ENCODE data around the gene SUPT20HL2. TPM values are rescaled to one million over a fixed set of nuclear protein-coding genes. Genes with fewer than 3 reads are reported as not detected.
"Not testable (repeated sequence)": the region's sequence is repeated elsewhere in the genome, so short reads cannot be mapped to it uniquely, and the experiment has no call there.

The SUPT20HL2 gene
- not detected in 2 replicates for total RNA-seq (2014; rRNA removed; shearing (Covaris generic))

DNA sequence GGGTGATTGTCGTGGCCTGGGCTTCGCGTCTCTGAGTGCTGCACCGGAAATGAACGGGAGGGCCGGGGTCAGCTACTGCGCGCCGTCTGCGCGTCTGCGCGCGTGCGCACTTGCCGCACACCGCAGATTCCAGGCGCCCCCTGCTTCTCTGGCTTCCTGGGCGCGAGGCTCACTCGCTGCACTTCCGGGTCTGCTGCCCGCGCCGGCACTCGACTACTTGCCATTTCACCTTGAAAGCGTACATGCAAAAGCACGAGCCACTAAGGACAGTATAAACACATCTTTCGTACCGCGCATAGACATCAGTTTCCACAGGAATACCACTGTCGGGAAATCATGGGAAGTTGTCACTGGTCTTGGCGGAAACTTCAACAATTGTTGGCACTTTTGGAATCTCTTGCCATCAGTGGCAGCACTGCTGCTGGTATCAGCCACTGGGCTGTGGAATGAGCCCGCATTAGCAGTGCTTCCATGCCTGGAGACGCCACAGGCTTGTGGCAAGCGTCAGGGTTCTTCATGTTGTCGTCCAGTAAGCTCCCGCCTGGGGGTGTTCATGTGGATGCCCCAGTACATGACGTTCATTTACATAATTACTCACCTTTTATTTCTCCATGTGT lies at the start of gene SUPT20HL2:
SUPT20HL2 (minus strand) TSS at position 51 of the 617 bp plus-strand sequence. CDS start 754 bp downstream, outside the sequence.
- no peak for DNase-seq (ENCODE audit: low spot score)

DNA sequence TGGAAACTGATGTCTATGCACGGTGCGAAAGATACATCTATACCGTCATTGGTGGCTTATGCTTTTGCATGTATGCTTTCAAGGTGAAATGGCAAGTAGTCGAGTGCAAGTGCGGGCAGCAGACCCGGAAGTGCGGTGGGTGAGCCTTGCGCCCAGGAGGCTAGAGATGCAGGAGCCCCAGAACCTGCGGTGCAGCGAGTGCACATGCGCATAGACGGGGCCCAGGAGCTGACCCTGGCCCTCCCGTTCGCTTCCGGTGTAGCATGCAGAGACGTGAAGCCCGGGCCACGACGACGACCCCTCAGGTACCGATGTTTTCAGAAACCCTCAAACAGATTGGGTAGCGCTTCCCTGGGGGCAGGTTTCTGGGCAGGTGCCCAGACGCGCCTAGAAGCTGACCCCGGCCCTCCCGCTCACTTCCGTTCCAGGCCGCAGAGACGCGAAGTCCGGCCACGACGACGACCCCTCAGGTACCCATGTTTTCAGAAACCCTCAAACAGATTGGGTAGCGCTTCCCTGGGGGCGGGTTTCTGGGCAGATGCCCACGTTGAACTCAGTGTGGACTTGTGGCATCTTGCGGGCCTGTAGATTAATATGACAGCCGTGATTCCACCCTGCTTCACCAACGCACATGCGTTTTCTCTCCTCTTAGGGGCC lies 48.3 kb upstream of the SUPT20HL2 start:
- DNase-seq (ENCODE audit: low spot score): not testable (repeated sequence)

DNA sequence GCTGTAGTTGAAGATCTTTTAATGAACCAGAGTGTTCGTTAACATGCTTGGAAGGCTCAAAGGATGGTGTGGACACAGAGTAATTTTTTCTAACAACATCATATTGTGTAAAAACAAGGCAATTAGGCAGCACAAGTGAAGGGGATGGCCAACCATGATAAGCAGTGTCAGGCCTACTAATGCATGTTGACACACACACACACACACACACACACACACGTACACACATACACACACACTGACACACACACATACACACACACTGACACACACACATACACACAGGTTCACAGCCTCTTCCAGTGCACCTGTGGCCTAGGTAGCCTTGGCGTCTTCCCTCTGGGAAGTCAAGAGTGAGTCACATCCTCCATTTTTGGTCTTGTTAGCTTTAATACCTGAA lies 46.4 kb upstream of the SUPT20HL2 start, which contains the start of gene SUPT20HL1:
SUPT20HL1 (plus strand) TSS at position 368 of the 400 bp plus-strand sequence. CDS start 2,122 bp downstream, outside the sequence.
- DNase-seq (ENCODE audit: low spot score): no peak

DNA sequence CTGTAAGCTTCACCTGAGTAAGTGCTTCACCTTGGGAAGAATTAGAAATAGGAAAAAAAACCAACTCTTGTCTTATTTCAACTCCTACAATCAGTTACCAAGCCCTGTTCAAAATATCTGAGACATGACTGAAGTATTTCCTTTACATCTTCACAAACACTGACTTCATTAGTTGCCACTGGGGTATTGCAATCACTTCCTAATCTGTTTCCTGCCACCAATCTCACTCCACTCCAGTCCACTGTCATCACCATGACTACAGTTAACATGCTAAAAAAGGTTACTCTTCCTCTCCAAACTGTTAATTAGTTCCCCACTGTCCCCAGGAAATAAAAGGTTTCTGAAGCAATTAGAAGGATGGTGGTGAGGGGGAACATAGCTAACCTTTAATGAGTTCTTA lies 43.2 kb upstream of the SUPT20HL2 start:
- no peak for DNase-seq (ENCODE audit: low spot score)

DNA sequence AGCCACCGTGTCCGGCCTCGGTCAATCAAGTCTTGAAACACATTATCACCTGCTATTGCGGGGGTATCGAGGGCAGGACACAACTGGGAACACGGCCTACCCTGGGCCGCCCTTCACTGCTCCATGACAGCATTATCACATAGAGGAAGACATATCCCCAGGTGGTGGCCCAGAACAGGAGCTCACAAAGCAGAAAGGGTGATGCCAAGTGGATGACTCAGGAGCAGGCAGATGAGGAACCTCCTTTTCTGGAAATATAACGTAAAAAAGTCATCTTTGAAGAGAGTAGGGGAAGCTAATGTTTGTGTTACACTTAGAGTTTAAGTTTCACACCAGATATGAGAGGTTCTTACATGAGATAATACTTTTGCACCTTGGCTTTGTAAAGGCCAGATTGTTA lies 41.2 kb upstream of the SUPT20HL2 start:
- no peak for DNase-seq (ENCODE audit: low spot score)

DNA sequence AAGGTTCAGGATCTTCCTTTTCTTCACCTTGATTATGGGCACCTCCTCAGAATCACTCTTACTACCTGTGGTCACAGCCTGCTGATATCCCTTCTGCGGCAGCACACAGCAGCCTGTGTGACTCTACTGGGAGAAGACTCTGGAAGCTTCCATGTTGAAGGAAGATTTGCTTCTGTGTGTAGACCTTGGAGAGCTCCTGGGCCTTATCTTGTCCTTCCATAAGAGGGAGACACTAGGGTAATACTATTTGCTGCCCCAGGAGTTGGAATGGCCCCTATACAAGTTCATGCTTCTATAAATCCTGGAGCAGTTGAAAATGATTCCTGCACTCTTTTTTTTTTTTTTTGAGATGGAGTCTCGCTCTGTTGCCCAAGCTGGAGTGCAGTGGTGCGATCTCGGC lies 36.3 kb upstream of the SUPT20HL2 start:
- no peak for DNase-seq (ENCODE audit: low spot score)

DNA sequence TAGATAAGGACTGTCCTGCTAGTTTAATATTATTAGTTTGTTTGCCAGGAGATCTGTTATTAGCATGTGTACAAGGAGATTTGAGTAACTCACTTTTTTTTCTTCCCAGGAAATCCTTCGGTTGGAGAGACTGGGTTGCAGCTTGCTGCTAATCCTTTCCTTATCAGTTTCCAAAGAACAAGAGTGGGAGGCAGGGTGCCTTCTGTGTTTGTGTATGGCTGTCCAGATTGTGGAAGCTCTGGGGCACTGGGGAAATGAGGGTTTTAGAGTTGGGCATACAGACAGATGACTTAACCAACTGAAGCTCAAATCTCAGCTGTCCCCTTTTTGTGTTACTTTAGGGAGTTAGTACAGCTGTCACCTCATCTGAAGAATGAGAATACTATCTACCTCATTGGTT lies 34.0 kb upstream of the SUPT20HL2 start:
- no peak for DNase-seq (ENCODE audit: low spot score)

DNA sequence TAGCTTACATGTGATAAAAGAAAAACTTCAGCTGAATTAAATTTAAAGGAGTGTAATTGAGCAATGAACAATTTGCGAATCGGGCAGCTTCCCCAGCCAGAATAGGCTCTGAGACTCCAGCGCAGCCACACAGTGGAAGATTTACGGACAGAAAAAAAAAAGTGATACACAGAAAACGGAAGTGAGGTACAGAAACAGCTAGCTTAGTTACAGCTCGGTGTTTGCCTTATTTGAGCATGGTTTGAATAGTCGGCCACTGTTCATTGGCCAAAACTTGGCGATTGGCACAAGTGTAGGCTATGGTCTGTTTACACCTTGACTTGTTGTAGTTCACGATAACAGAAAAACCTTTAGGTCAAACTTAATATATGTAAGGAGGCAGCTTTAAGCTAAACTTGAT lies 29.9 kb upstream of the SUPT20HL2 start:
- DNase-seq (ENCODE audit: low spot score): no peak

DNA sequence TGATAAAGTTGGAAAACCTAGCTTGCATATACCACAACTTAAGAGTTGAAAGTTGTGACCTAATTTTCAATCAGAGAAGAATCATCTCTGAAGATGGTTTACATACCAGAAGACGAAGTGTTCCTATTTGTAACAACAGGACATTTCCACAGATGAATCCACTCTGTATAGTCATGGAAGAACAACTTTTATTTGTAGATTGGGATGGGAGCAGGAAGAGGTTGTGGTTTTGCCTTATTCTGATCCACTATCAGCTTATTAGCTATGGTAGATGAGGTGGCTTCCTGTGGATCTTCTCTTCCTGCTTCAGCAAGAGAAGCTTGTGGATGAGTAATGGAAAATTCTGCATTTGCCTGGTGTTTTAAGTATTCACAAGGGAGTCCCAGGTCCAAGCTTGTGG lies 27.9 kb upstream of the SUPT20HL2 start:
- DNase-seq (ENCODE audit: low spot score): peak; percentile 13

DNA sequence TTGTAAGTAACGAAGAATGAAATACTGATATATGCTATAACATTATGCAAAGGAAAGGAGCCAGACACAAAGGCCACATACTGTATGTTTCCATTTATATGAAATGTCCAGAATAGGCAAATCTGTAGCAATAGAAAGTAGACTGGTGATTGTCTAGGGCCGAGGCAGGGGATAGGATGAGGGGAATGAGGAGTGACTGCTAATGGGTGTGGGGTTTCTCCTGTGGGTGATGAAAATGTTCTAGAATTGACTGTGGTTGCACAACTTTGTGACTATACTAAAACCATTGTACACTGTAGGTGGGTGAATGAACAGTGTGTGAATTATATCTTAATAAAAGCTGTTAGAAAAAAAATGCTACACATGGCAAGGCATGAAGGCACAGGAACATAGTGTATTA lies 26.6 kb upstream of the SUPT20HL2 start:
- no peak for DNase-seq (ENCODE audit: low spot score)

DNA sequence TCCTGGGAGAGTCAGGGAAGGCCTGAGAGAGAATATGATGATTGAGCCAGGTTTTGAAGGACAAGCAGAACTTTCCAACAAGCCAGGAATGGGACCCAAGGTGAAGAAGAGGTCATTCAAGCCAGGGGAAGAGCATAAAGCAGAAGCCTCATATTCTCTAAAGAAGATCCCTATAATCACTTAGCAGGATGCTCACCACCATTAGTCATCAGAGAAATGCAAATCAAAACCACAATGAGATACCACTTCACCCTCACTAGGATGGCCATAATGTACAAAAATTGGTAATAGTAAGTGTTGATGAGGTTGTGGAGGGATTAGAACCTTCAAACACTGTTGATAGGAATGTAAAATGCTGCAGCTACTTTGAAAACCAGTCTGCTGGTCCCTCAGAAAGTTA lies 26.0 kb upstream of the SUPT20HL2 start:
- no peak for DNase-seq (ENCODE audit: low spot score)

DNA sequence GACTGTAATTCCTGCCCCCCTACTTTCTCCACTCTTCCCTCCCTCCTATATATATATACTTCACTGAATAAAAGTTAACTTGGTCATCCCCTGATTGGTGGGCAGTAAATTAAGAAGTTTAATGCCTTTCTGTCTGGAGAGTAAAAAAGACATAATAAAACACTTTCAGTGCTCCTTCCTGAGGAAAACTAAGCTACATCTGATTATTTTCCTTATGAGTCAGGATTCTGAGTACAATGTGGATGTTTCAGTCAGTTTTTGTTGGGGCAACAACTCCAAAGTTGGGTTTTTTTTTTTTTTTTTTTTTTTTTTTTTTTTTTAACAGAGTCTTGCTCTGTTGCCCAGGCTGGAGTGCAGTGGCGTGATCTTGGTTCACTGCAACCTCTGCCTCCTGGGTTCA lies 22.0 kb upstream of the SUPT20HL2 start:
- DNase-seq (ENCODE audit: low spot score): no peak

DNA sequence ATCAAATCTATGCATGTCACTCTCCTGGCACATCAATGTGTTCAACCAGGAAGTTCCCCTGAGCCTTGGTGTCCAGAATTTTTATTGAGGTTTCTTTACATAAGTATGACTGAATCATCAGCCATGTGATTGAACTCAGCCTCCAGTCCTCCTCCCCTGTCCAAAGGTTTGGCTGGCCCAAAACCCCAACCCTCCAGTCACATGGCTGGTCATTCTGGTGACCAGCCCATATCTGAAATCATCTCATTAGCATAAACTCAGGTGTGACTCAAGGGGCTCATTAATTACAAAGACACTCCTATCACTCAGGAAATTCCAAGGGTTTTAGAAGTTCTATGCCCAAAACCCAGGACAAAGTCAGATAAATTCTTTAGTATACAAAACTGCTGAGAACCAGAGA lies 20.6 kb upstream of the SUPT20HL2 start:
- DNase-seq (ENCODE audit: low spot score): no peak

DNA sequence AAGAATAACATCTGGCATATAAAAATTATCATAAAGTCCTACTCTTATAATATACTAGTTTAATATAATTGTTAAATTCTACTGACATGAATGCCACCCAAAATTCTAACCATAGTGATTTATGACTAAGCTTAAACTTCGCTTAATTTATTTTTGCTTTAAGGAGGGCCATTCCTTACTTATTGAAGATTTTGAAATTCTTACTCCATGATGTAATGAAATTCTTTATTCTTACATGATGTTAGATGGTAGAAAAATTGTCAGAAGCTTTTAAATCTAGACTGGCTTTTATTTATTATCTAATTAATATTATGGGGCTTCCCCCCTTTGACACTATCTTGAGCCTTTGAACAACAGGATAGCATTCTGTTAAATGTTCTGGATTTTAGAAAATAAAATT lies 19.5 kb upstream of the SUPT20HL2 start:
- no peak for DNase-seq (ENCODE audit: low spot score)

DNA sequence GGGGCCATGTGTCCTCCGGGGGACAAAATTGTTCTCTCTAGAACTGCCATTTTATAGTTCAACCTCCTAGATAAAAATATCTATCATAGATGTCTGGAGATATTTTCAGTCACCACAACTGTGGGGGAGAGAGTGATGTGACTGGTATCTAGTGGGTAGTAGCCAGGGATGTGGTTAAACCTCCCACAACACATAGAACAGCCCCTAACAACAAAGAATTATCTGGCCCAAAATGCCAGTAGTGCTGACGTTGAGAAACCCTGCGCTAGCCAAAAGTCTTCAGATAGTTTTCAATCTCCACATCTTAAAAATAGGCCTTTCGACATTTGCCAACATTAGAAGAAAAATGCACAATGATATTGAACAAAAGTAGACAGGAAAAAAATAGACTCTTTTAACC lies 19.0 kb upstream of the SUPT20HL2 start:
- no peak for DNase-seq (ENCODE audit: low spot score)

DNA sequence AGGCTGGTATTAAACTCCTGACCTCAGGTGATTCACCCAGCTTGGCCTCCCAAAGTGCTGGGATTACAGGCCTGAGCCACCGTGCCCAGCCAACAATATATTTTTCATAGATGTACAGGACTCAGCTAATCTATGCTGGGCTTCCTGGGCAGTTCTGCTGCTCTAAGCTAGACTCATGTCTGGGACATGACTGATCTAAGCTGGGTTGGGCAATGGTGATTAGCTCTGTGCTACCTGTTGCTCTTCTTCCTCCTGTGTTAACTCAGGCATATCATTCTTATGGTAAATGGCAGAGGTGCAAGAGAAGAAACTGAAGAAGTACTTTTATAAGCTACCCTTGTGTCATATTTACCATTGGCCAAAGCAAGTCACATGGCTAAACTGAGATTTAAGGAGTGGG lies 11.4 kb upstream of the SUPT20HL2 start:
- DNase-seq (ENCODE audit: low spot score): no peak

DNA sequence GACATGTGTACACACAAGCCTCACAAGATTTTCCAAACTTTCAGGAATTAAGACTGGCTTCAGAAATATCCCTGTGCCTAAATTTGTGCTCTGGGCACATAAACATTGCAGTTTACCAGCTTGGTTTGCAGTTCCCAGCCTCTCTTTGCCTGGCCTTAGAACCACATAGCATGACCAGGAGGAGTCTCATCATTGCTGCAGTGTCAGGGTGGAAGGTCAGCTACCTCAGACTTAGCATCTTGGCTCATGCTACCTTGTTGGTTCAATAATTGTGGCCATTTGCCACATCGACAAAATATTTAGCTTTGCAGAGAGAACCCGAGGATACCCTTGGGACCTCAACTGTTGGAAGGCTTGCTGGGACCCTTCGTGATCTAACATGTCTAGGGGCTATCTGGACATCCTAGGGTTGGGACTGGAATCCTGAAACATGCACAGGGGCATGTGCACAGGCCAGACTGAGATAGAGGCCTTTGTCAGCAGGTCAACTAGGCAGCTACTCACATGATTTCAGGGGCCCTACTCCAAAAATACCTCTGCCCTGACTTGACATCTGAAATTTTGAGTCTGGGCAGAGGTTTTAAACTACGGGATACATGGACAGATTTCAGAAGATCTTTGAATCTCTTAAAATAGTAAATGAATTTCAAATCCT lies 8.0 kb upstream of the SUPT20HL2 start:
- no peak for DNase-seq (ENCODE audit: low spot score)

DNA sequence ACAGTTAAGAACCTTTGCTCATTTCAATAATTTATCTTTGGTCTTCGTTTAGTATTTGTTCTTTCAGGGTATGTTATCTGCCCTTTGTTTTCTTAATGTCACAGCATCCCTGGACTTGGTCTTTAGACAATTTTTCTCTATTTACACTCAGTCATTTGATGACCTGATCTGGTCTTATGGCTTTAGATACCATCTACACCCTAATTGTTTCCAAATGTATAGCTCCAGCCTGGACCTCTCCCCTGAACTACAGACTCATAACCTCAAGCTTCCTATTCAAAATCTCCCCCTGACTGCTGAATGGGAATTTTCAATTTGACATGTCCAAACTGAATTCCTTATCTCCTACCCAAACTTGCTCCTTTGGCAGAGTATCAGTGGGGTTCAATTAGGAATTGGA lies 3.7 kb upstream of the SUPT20HL2 start:
- DNase-seq (ENCODE audit: low spot score): no peak

DNA sequence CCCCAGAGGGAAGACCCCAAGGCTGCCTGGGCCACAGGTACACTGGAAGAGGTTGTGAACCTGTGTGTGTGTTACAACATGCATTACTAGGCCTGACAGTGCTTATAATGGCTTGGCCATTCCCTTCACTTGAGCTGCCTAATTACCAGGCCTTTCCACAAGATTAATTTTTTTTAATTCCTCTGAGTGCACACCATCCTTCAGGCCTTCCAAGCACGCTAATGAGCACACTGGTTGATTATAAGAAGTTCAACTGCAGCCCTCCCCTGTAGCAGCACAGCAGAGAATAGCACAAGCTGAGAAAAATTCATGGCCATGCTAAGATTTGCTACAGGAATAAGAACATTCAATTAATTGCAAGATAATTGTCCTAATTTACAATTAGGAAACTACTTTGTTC lies 2.2 kb upstream of the SUPT20HL2 start:
- DNase-seq (ENCODE audit: low spot score): no peak

DNA sequence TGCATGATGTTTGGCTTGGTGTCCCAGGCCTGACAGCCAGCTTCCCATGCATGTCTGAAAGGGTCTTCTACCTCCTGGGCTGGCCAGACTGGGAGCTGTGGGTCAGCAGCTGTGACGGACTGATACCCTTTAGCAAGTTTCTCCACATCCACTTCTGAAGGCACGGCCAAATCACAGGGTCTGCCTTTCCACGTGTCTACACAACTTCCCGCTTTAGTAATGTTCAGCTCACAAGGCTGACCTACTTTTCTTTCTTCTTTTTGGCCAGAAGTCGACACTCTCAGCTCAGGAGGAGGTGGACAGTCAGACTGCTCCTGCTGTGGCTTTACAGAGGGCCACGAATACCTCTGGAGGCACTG lies 1.6 kb downstream of the SUPT20HL2 start:
- not testable (repeated sequence) for DNase-seq (ENCODE audit: low spot score)

DNA sequence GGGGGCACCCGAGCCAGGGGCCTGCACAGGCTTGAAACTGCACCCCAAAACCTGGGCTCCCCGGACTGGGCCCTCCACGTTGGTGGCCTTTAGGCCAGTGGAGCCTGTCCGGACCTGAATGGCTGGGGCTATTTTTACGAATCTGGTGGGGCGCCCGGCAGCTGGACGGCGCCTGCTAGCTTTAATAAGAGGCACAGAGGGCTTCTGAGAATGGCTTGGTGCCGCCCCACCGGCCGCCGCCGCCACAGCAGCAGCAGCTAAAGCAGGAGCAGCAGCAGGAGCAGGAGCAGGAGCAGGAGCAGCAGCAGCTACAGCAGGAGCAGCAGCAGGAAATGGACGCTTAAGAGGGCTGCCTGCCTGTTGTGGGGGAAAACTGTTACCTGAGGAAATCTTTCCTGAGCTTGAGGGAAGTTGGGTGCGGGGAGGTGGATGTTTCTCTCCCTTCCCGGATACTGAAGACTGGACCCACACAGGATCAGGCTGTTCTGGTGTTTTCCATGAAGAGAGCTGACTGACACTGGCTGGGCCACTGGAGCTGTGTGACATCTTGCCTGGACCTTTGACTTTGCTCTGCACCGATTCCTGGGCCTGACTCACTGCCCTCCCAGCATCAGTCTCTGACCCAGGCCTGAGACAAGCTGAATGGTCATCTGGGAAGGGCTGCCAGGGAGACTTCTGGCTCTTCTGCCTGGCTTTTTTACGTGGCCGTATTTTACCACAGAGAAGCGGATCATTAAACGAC lies 2.2 kb downstream of the SUPT20HL2 start:
- not testable (repeated sequence) for DNase-seq (ENCODE audit: low spot score)

DNA sequence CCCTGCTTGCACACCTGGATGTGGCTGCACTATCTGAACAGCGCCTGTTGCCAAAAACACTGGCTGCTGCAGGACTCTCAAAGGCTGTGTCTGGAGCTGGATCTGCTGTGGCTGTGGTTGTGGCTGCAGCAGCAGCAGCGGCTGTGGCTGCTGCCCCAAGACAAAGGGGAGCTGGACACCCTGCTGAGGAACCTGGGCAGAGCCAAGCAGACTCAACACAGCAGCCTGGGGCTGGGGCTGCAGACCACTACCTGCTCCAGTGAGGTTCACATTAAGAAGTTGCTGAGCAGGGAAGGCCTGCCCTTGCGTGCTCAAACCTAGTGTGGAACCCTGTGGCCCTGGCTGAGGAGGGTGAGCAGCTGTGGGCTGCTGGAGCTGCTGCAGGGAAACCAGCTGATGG lies 3.0 kb downstream of the SUPT20HL2 start:
- not testable (repeated sequence) for DNase-seq (ENCODE audit: low spot score)
